ENCODE measurements around the gene BMPR1A. TPM values are rescaled to one million over a fixed set of nuclear protein-coding genes. Genes with fewer than 3 reads are reported as not detected.
"Not testable (repeated sequence)": the region's sequence is repeated elsewhere in the genome, so short reads cannot be mapped to it uniquely, and the experiment has no call there.

BMPR1A gene
- total and polyA plus RNA-seq, 10 of the 15 experiments (the other 5 are each of a cell fraction or from before 2014, with no cell fraction given), result 2.3 to 22.7 (median 13.1) TPM

- POLR2A ChIA-PET, result interaction anchor here (1.0 kb wide), 1 partner anchor 27 kb away, joined by 3 read pairs; no protein-coding TSS in a partner anchor
- Histone ChIP-seq H4K20me1 (ENCODE audit: control insufficient read depth, insufficient read depth) (no peaks in the 10 kb centered on the region), H3K27me3 (replicated peaks in 1 of 2; ENCODE audit: control insufficient read depth in 2 of 2, insufficient read depth in 2 of 2, low read length in 1 of 2) (no peaks in the 10 kb centered on the region), H3K4me2 (ENCODE audit: control insufficient read depth, insufficient read depth) (no peak overlapping the region), H3K4me3 (no peak overlapping the region), H3K4me1 (ENCODE audit: control insufficient read depth, insufficient read depth, low read length) (no peaks in the 10 kb centered on the region), H2AFZ (ENCODE audit: control insufficient read depth, low read depth, low read length) (no peak overlapping the region), H3K36me3 (ENCODE audit: control insufficient read depth in 2 of 2, insufficient read depth in 2 of 2, low read length in 1 of 2) (no peaks in the 10 kb centered on the region), H3K9ac (ENCODE audit: control insufficient read depth, insufficient read depth, low read length) (no peak overlapping the region), H3K9me3 (replicated peaks; ENCODE audit: control insufficient read depth, insufficient read depth, low read length) (no peaks in the 10 kb centered on the region), H3K27ac (ENCODE audit: control insufficient read depth, insufficient read depth) (no peak overlapping the region), H3K79me2 (ENCODE audit: control insufficient read depth, insufficient read depth, low read length) (no peaks in the 10 kb centered on the region)
- ATAC-seq (no peak), FAIRE-seq (no peak), DNase-seq (ENCODE audit: low read depth, low spot score) (no peak)
- BruUV-seq (replicated peaks), result no TSS peak
- intact Hi-C loops (cut with micrococcal nuclease; ENCODE audit: unreplicated experiment) (no loop called here), in situ Hi-C loops (cut with MboI) (no loop called here)
- RAD21 ChIA-PET (ENCODE audit: unreplicated experiment), result no interaction called here
- TF ChIP-seq STAT1 (conservative IDR thresholded peaks at IDR 0.05) (no peak), ZNF592 (IDR thresholded peaks at IDR 0.05) (no peak), SP1 (IDR thresholded peaks at IDR 0.05; ENCODE audit: low read depth, low read length) (no peak), BCLAF1 (IDR thresholded peaks at IDR 0.05) (no peak), MAX (IDR thresholded peaks at IDR 0.05; ENCODE audit: low read depth, low read length) (no peak), NR2C2 (IDR thresholded peaks at IDR 0.05; ENCODE audit: borderline replicate concordance, control insufficient read depth, insufficient read length, low read depth) (no peak)
- SMC1A ChIA-PET (ENCODE audit: uncharacterized antibody, unreplicated experiment), result interaction anchor here (0.8 kb wide), 1 partner anchor 13 kb away, joined by 3 read pairs; no protein-coding TSS in a partner anchor
- CTCF ChIA-PET, result no interaction called here
- WGBS (ENCODE audit: insufficient coverage, insufficient replicate concordance, low lambda C conversion rate, missing lambda C conversion rate), result 92% methylated on average over 3 of the region's 3 CpGs
These were observed 107.0 kb downstream of the BMPR1A start for GRCh38 chr10:86863484-86863842.

- SMC1A ChIA-PET (ENCODE audit: uncharacterized antibody, unreplicated experiment), result not testable (repeated sequence)
- CTCF ChIA-PET, result interaction anchor here (1.0 kb wide), 1 partner anchor 27 kb away, joined by 3 read pairs; no protein-coding TSS in a partner anchor
These were observed 108.8 kb downstream of the BMPR1A start for GRCh38 chr10:86865011-86865811.

More at GRCh38 chr10:86865011-86865811, 108.8 kb downstream of the BMPR1A start:
- BruUV-seq (replicated peaks); H3K4me1 ChIP-seq (ENCODE audit: control insufficient read depth, insufficient read depth, low read length); RAD21 ChIA-PET (ENCODE audit: unreplicated experiment); H2AFZ ChIP-seq (ENCODE audit: control insufficient read depth, low read depth, low read length); H4K20me1 ChIP-seq (ENCODE audit: control insufficient read depth, insufficient read depth); H3K4me3 ChIP-seq; intact Hi-C loops (cut with micrococcal nuclease; ENCODE audit: unreplicated experiment); H3K79me2 ChIP-seq (ENCODE audit: control insufficient read depth, insufficient read depth, low read length); H3K27ac ChIP-seq (ENCODE audit: control insufficient read depth, insufficient read depth); in situ Hi-C loops (cut with MboI); H3K27me3 ChIP-seq (replicated peaks in 1 of 2; ENCODE audit: control insufficient read depth in 2 of 2, insufficient read depth in 2 of 2, low read length in 1 of 2); ATAC-seq; H3K4me2 ChIP-seq (ENCODE audit: control insufficient read depth, insufficient read depth); H3K9me3 ChIP-seq (replicated peaks; ENCODE audit: control insufficient read depth, insufficient read depth, low read length); DNase-seq (ENCODE audit: low read depth, low spot score); FAIRE-seq; H3K9ac ChIP-seq (ENCODE audit: control insufficient read depth, insufficient read depth, low read length); H3K36me3 ChIP-seq (ENCODE audit: control insufficient read depth in 2 of 2, insufficient read depth in 2 of 2, low read length in 1 of 2): not testable (repeated sequence)
- 84% methylated on average over 11 of the region's 11 CpGs for WGBS (ENCODE audit: insufficient coverage, insufficient replicate concordance, low lambda C conversion rate, missing lambda C conversion rate)
- POLR2A ChIA-PET, result interaction anchor here (0.6 kb wide), 2 partner anchors 135 to 232 kb away, joined by 3 to 6 read pairs; no protein-coding TSS in a partner anchor

All from GM12878 (cell line).